Tibial nerve (tissue), 4 donors: ENCODE results near the gene HUWE1. TPM values are rescaled to one million over a fixed set of nuclear protein-coding genes. Genes with fewer than 3 reads are reported as not detected.

ENCODE experiments used
- DNase-seq, 2 donors: peaks; one replicate each; pipeline ENCODE4 v3.0.0-alpha.2; 2019; ENCODE audit warnings: low spot score in 2 of 2
- H3K27ac ChIP-seq, 4 donors: fragments of 200-600 bp; sonication (generic) in 3 of 4; one replicate each; pipeline ENCODE4 v1.5.1; 2017 to 2019; ENCODE audit warnings: mild to moderate bottlenecking in 1 of 4
- H3K27me3 ChIP-seq, 2 donors: fragments of 200-600 bp; sonication (generic) in 1 of 2; one replicate each; pipeline versions ENCODE4 v1.5.1 to v1.6.0; 2017 to 2019
- H3K36me3 ChIP-seq, 3 donors: fragments of 200-600 bp; sonication (generic); one replicate each; pipeline ENCODE4 v1.5.1; 2018 to 2019
- H3K4me1 ChIP-seq, 4 donors: fragments of 200-600 bp; sonication (generic) in 3 of 4; one replicate each; pipeline ENCODE4 v1.5.1; 2017 to 2019
- H3K4me3 ChIP-seq, 4 donors: fragments of 200-600 bp; sonication (generic) in 3 of 4; one replicate each; pipeline ENCODE4 v1.5.1; 2017 to 2019; ENCODE audit warnings: mild to moderate bottlenecking in 1 of 4, moderate library complexity in 1 of 4
- H3K9me3 ChIP-seq, 4 donors: fragments of 200-600 bp; sonication (generic) in 3 of 4; one replicate each; pipeline ENCODE4 v1.5.1; 2017 to 2019
- CTCF ChIP-seq, 5 experiments: fragments of 200-600 bp in 3 of 5; fragments of 450-650 bp in 2 of 5; sonication (generic) in 3 of 5; IDR thresholded peaks; one replicate each; pipeline ENCODE4 v1.5.1; 2016 to 2019; ENCODE audit warnings: antibody characterized with exemption in 5 of 5, mild to moderate bottlenecking in 3 of 5, moderate library complexity in 2 of 5
- EP300 ChIP-seq, 2 donors: sonication (generic); formaldehyde crosslinking; IDR thresholded peaks; one replicate each; pipeline ENCODE4 v1.6.1; 2017; ENCODE audit warnings: antibody characterized with exemption in 2 of 2, mild to moderate bottlenecking in 1 of 2
- POLR2A ChIP-seq, 2 donors: fragments of 450-650 bp; IDR thresholded peaks; one replicate each; pipeline ENCODE4 v1.6.1; 2017; ENCODE audit warnings: antibody characterized with exemption in 2 of 2, mild to moderate bottlenecking in 2 of 2, moderate library complexity in 2 of 2
- WGBS, 2 donors: methylation state at CpG; one replicate each; pipeline ENCODE4 v1.1.5; 2018; 5-methylcytosine and 5-hydroxymethylcytosine counted together
- small RNA-seq: library from RNA; depleted of rRNA; stranded (forward); fragments of <200 nt; gene quantifications from one replicate; pipeline ENCODE3, GENCODE V24; 2016
- total RNA-seq, 4 donors: library from RNA; depleted of rRNA; stranded (reverse); fragments of >200 nt; gene quantifications; one replicate each; pipeline ENCODE4 v1.1.0, GENCODE V29; 2016

HUWE1 gene
- total RNA-seq, 4 donors from 2014 or later = 104 to 141 (median 119) TPM

DNA sequence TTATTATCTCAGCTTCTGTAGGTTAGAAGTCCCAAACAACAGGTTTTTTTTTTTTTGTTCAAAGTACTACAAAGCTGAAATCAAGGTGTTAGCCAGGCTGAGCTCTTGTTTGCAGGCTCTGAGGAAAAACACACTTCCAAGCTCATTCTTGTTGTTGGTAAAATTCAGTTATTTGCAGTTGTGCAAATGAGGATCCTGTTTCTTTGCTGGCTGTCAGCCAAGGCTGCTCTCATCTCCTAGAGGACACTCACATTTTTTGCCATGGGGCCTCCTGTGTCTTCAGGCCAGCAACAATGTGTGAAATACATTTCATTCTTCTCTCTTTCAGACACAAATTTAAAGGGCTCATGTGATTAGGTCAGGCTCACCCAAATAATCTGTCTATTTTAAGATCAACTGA, 192.1 kb downstream of the HUWE1 start:
- Histone ChIP-seq H3K27me3 (peaks cover 0 to 20% of the 10 kb centered on the region in 2 donors), H3K9me3 (no peaks in the 10 kb centered on the region), H3K36me3 (no peaks in the 10 kb centered on the region), H3K4me1 (no peaks in the 10 kb centered on the region), H3K27ac (no peak overlapping the region), H3K4me3 (no peak overlapping the region)
- TF ChIP-seq EP300 (IDR thresholded peaks at IDR 0.05) (no peak), CTCF (IDR thresholded peaks at IDR 0.05) (no peak), POLR2A (IDR thresholded peaks at IDR 0.05) (no peak)
- peak in 1 of 2 donors; percentile 11 for DNase-seq

DNA sequence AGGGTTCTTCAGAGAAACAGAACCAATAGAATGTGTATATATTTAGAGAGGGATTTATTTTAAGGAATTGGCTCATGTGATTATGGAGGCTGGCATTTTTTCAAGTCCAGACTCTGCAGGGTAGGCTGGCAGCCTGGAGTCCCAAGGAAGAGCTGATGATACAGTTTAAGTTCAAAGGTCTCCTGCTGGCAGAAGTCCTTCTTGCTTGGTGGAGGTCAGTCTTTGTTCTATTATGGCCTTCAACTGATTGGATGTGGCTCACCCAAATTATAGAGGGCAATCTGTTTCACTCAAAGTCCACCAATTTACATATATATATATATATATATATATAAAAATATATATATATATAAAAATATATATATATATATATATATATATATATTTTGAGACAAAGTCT, 200.2 kb downstream of the HUWE1 start:
- no peak for DNase-seq
- Histone ChIP-seq H3K27ac (no peak overlapping the region), H3K4me3 (no peak overlapping the region), H3K4me1 (no peaks in the 10 kb centered on the region), H3K9me3 (no peaks in the 10 kb centered on the region), H3K27me3 (peaks cover 0 to 6% of the 10 kb centered on the region in 2 donors), H3K36me3 (no peaks in the 10 kb centered on the region)
- TF ChIP-seq EP300 (IDR thresholded peaks at IDR 0.05) = no peak
- no peak for TF ChIP-seq POLR2A (IDR thresholded peaks at IDR 0.05)
- TF ChIP-seq CTCF (IDR thresholded peaks at IDR 0.05) = no peak

DNA sequence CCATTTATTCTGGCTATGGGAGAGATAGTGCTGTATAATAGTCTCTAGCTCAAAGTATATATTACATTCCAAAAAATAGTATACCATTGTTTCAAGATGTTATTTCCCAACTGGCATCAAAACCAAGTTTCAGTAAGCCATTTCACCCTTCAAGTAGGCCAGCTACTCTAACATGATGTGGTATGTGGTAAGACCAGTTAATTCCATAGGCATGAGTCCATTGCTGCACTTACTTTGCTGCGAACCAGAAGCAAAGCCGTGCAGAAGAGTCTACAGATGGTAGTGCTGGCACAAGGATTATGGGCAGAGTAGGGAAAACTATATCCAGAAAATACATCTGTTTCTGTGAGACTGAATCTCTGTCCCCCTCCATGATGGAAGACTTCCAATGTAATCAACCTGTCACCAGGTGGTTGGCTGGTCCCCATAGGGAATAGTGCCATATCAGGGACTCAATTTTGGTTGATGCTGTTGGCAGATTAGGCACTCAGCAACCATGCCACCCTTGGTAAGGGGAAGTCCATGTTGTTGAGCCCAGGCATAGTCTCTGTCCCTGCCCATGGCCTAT, 202.6 kb downstream of the HUWE1 start:
- no peak overlapping the region for H3K4me3 ChIP-seq
- no peaks in the 10 kb centered on the region for H3K9me3 ChIP-seq
- no peak overlapping the region for H3K27ac ChIP-seq
- 72 to 93% methylated on average over 2 of the region's 2 CpGs for WGBS, 2 donors
- no peaks in the 10 kb centered on the region for H3K36me3 ChIP-seq
- H3K27me3 ChIP-seq = peaks cover 0 to 5% of the 10 kb centered on the region in 2 donors
- DNase-seq = no peak
- no peak for TF ChIP-seq EP300 (IDR thresholded peaks at IDR 0.05)
- TF ChIP-seq POLR2A (IDR thresholded peaks at IDR 0.05) = no peak
- TF ChIP-seq CTCF (IDR thresholded peaks at IDR 0.05) = no peak
- no peaks in the 10 kb centered on the region for H3K4me1 ChIP-seq

DNA sequence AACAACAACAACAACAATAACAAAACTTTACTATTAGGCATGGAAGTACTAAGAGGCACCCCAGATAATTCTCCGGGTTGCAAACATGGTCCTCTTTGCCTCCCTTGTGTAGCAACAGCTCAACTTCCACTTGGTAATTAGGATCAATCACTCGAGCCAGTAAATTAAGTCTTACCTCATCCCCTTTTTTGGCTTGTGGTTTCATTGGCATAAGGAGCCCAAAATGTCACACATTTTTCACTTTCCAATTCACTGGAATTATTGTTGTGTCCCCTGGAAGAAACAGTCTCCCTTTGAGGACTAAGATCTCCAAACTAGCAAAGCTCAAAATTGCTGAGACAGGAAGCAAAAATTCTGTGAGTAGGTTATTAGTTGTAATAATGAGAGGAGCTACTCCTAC, 203.1 kb downstream of the HUWE1 start:
- no peak overlapping the region for H3K4me3 ChIP-seq
- no peaks in the 10 kb centered on the region for H3K36me3 ChIP-seq
- no peak overlapping the region for H3K27ac ChIP-seq
- WGBS, 2 donors = 44 to 71% methylated on average over 1 to 2 of the region's 2 CpGs
- H3K27me3 ChIP-seq = peaks cover 0 to 10% of the 10 kb centered on the region in 2 donors
- TF ChIP-seq POLR2A (IDR thresholded peaks at IDR 0.05) (no peak), CTCF (IDR thresholded peaks at IDR 0.05) (no peak), EP300 (IDR thresholded peaks at IDR 0.05) (no peak)
- no peak for DNase-seq
- no peaks in the 10 kb centered on the region for H3K9me3 ChIP-seq
- no peaks in the 10 kb centered on the region for H3K4me1 ChIP-seq

Small RNA genes lying within 50 kb of the gene (small RNA-seq; reads per million reads assigned to genes)
- gene MIR98 = 167 reads per million, percentile 96 among the genes with 10 or more reads in this experiment
- 239 reads per million, percentile 97 among the genes with 10 or more reads in this experiment for gene MIRLET7F2
